Measurements from ENCODE around the gene AZU1.
"Not testable (repeated sequence)": the region's sequence is repeated elsewhere in the genome, so short reads cannot be mapped to it uniquely, and the experiment has no call there.

AZU1 gene

DNA sequence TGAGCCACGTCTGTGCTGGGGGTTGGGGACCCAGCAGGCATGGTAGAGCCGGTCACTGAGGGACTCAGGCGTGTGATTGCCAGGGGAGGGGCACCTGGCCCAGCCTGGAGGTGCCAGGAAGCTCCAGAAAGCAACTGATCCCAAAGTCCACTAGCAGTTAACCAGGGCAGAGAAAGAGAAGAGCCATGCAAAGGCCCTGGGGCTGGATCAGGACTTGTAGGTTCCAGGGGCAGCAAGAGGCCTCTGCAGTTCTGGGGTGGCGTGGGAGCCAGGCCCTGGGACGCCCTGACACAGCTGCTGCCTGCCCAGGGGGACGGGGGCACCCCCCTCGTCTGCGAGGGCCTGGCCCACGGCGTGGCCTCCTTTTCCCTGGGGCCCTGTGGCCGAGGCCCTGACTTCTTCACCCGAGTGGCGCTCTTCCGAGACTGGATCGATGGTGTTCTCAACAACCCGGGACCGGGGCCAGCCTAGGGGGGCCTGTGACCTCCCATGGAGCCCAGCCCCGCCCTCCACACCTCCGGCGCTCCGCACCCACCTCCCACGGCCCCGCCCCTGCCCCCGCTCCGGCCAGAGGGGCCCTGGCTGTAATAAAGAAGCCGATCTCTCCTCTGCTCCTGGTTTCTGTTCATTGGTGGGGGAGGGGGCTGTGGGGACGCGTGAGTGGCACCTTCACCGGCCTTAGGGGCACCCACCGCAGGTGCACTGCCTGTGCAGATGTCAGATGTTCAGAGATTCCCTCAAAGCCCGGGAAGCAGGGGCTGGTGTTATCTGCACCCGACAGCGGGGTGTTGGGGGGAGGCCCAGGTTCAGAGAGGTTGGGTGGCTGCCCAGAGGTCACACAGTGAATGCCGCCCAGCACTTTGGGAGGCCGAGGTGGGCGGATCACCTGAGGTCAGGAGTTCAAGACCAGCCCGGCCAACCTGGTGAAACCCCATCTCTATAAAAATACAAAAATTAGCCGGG, 4.1 kb downstream of the AZU1 start:
- DNase-seq: no peak

DNA sequence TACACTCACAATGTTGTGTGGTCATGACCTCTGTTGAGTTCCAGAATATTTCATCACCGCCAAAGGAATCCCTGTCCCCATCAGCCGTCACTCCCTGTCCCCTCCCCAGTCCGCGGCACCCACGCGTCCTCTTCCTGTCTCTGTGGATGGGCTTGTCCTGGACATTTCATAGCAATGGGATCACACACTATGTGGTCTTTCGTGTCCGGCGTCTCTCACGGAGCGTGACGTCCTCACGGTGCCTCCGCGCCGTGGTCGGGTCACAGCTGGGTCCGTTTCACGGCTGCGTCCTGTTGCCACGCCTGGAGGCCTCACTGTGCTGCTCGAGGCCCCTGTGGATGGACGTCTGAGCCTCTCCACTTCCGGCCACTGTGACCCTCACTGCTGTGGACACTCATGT, 6.6 kb downstream of the AZU1 start:
- no peak for DNase-seq

DNA sequence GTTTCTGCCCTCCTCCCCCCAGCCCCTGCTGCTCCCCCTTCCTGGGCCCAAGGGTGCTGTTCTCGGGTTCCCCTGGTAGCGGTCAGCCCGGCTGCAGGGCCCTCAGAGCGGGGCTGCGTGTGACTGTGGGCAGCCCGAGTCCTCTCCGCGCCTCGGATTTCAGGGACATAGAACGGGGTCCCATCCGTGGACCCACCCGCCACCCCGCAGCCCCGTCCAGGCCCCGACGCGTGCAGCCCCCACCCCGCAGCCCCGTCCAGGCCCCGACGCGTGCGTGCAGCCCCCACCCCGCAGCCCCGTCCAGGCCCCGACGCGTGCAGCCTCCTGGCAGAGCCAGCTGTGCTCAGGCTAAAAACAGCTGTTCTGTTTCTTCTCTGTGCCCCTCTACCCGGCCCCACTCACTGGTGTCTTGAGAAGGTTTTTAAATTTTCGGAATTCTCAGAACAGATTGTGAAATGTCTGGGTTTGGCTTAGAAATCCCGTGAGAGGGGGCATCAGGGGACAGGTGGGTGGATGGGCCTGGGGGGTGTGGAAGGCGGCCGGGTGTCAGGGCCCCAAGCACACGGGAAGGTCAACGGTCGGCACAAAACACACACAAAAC, 7.7 kb downstream of the AZU1 start:
- no peak for DNase-seq

DNA sequence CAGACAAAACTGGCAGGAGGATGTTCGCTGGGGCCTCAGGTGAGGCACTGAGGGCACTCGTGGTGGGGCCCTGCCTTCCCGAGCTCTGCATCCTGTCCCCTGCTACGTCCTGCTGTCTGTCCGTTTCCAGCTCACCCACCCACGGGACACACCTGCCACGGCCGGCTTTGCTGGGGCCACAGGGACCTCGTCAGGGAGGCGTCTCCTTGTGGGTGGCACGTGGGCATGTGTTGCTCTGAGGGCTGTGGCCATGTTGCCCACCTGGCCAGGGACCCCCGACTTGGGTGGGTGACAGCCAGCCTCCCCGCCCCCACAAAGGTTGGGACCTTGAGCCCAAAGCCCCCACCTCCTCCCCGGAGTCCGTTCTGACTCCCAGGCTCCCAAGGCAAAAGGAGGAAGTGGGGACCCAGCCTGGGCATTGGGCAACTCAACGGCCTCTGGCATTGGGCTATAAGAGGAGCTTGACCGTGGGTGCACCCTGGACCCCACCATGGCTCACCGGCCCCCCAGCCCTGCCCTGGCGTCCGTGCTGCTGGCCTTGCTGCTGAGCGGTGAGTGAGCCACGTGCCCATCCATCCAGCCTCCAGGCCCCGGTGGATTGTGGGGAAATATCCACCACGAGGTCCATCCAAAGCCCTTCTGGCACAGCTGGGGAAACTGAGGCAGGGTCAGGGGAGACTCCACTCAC, 13.0 kb downstream of the AZU1 start, which contains the start of gene PRTN3:
Gene PRTN3, plus strand, starts transcription at position 481 of the 688 bp plus-strand sequence. Its CDS starts 10 bp downstream, at position 491.
- peak; percentile 43 to 62 for DNase-seq

DNA sequence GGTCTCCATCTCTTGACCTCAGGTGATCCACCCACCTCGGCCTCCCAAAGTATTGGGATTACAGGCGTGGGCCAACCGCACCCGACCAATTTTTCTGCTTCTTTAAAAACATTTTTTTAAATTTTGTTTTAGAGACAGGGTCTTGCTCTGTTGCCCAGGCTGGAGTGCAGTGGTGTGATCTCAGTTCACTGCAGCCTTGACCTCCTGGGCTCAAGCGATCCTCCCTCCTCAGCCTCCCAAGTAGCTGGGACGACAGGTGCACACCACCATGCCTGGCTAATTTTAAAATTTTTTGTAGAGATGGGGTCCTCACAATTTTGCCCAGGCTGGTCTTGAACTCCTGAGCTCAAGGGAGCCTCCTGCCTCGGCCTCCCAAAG, 15.2 kb downstream of the AZU1 start:
- DNase-seq: not testable (repeated sequence)

DNA sequence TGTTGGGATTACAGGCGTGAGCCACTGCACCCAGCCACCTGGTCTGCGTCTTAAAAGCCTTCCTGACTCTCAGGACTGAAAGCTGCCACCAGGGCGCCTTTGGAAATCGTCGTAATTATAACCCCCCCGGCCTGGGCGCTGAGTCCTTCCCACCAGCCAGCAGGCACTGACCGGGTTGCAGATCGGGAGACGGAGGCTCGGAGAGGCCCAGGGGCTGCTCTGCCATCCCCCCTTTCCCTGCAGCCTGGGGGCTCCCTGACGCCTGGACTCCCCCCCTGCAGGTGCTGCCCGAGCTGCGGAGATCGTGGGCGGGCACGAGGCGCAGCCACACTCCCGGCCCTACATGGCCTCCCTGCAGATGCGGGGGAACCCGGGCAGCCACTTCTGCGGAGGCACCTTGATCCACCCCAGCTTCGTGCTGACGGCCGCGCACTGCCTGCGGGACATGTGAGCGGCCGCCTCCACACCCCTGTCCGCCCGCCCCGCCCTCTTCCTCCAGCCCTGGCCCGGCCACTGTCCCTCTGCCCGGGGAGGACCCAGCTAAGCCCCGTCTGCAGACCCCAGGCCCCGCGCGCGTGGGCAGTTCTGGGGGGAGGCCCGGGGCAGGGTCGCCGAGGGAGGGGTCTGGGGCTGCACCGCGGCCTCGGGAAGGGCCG, 15.7 kb downstream of the AZU1 start:
- DNase-seq: no peak

DNA sequence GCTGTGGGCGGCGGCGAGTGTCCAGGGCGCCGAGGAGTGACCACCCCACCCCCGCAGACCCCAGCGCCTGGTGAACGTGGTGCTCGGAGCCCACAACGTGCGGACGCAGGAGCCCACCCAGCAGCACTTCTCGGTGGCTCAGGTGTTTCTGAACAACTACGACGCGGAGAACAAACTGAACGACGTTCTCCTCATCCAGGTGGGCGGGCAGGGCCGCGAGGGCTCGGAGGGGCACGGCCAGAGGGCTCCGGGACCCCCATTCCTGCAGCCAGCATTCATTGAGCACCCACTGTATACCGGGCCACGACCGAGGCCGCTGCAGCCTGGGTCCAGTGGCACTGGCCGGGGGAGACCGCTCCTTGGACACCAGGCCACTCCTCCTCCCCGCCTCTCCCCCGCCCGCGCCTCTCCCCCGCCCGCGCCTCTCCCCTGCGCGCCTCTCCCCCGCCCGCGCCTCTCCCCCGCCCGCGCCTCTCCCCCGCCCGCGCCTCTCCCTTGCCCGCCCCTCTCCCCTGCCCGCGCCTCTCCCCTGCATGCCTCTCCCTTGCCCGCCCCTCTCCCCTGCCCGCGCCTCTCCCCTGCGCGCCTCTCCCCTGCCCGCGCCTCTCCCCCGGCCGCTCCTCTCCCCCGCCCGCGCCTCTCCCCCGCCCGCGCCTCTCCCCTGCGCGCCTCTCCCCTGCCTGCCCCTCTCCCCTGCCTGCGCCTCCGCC, 16.4 kb downstream of the AZU1 start:
- no peak for DNase-seq

DNA sequence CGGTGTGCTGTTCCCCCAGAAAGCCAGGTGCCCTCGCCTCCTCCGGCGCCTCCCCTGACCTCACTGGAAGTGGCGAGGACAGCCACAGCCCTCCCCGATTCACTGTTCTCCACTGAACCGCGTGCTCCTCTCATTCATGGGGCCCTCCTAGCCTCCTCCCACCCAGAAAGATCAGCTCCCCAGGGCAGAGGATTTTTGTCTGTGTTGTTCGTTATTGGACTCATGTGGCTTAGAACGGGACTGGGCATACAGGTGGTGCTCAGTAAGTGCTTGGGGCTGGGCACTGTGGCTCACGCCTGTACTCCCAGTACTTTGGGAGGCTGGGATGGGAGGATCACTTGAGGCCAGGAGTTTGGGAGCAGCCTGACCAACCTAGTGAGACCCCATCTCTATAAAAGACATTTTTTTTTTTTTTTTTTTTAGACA, 16.9 kb downstream of the AZU1 start:
- DNase-seq: no peak

DNA sequence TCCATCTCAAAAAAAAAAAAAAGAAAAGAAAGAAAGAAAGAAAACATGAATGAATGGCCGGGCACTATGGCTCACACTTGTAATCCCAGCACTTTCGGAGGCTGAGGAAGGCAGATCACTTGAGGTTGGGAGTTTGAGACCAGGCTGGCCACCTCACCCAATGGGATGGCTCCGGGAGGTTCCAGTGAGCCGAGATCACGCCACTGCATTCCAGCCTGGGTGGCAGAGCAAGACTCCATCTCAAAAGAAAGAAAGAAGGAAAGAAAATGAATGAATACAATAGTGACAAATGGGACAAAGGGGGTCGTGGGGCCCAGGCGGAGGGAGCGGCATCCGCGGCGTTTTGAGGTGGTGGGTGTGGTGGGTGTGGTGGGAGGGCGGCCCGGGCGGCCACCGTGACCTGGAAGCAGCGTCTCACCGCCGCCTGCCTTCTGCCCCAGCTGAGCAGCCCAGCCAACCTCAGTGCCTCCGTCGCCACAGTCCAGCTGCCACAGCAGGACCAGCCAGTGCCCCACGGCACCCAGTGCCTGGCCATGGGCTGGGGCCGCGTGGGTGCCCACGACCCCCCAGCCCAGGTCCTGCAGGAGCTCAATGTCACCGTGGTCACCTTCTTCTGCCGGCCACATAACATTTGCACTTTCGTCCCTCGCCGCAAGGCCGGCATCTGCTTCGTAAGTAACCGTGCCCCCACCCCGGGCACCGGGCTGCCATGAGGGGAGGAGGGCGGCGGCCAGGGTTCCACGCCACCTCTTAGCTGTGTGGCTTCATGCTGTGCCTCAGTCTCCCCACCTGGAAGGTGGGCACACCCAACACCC, 18.3 kb downstream of the AZU1 start:
- DNase-seq: no peak

DNA sequence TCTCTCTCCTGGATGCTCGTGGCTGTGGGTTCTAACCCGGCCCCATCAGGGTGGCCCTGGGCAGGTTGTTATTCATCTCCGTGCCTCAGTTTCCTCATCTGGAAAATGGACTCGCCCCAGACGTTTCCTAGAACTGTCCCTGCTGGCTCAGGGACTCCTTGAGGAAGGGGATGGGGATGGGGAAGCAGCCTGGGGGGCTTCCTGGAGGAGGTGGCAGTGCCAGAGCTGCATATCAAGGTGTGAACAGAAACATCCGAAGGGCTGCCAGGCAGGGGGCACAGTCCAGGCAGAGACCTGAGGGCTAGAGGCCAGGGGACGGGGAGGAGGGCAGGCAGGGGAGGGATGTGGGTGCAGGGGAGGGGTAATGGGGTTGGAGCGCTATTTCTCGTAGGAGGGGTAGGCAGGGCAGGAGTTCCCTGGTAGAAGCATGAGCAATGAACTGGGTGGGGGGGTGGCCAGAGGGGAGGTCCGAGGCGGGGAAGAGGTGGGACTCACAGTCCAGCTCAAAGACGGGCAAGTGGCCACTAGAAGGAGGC, 20.8 kb downstream of the AZU1 start:
- no peak for DNase-seq

DNA sequence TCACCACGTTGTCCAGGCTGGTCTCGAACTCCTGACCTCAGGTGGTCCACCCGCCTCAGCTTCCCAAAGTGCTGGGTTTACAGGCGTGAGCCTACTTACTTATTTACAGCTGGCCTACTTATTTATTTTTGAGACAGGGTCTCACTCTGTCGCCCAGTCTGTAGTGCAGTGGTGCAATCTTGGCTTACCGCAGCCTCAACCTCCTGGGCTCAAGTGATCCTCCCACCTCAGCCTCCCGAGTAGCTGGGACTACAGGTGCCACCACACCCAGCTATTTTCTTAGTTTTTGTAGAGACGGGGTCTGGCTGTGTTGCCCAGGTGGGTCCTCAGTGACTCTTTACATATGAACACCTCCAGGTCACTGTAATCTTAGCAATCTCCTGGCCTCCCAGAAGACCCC, 21.6 kb downstream of the AZU1 start:
- DNase-seq: not testable (repeated sequence)

DNA sequence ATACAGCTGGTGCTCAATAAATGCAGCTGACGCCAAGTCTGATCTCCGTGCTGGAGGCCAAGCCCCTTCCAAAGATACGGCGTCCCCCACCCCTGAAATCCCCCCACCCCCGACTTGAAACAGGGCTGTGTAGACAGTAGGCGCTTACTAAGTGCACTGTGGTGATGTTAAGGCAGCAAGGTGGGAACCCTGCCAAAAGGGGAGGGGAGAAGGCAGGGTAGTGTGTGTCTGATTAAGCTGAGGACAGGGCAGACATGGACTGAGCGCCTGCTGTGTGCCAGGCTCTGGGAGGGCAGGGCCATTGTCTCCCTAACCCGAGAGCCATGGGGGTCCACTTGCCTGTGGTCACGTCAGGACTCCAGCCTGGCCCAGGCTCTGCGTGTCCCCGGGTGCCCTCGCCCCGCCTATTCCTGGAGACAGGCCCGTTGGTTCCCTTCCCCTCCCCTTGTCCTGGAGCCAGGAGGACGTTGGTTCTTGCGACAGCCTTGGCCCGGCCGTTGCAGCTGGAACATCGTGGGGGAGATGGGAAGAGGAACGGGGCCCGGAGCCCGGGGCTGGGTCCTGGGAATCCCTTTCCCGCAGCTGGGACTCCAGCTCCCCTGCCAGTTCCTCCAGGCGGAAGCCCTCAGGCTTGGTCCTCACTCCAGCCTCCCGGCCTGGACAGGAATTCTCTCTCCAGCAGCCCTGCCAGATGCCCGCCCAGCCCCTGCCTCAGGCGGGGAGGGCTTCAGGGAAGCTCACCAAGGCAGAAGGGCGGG, 22.8 kb downstream of the AZU1 start:
- DNase-seq: peak; percentile 34 to 36

DNA sequence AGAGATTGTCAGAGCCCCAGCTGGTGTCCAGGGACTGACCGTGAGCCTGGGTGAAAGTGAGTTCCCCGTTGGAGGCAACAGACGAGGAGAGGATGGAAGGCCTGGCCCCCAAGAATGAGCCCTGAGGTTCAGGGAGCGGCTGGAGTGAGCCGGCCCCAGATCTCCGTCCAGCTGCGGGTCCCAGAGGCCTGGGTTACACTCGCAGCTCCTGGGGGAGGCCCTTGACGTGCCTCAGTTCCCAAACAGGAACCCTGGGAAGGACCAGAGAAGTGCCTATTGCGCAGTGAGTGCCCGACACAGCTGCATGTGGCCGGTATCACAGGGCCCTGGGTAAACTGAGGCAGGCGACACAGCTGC, 23.3 kb downstream of the AZU1 start:
- DNase-seq: no peak

DNA sequence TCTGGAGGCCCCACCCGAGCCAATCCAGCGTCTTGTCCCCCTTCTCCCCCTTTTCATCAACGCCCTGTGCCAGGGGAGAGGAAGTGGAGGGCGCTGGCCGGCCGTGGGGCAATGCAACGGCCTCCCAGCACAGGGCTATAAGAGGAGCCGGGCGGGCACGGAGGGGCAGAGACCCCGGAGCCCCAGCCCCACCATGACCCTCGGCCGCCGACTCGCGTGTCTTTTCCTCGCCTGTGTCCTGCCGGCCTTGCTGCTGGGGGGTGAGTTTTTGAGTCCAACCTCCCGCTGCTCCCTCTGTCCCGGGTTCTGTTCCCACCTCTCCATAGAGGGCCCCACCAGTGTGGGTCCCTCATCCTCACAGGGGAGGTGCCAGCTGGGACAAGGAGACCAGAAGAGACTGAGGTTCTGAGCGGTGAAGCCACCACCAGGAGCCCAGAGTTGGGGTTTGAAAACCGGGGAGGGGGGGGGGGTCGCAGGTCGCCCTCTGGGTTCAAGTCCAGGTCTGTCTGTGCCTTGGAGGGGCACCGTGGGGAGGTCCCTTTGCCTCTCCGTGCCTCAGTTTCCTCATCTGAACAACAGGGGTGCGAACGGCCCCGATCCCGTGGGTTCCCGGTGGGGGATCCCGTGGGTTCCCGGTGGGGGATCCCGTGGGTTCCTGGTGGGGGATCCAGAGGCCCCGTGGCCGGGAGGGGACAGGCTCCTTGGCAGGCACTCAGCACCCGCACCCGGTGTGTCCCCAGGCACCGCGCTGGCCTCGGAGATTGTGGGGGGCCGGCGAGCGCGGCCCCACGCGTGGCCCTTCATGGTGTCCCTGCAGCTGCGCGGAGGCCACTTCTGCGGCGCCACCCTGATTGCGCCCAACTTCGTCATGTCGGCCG, 24.7 kb downstream of the AZU1 start, which contains the start of gene ELANE:
Gene ELANE, plus strand, starts transcription at position 168 of the 878 bp plus-strand sequence. Its CDS starts 26 bp downstream, at position 194.
- DNase-seq: no peak

DNA sequence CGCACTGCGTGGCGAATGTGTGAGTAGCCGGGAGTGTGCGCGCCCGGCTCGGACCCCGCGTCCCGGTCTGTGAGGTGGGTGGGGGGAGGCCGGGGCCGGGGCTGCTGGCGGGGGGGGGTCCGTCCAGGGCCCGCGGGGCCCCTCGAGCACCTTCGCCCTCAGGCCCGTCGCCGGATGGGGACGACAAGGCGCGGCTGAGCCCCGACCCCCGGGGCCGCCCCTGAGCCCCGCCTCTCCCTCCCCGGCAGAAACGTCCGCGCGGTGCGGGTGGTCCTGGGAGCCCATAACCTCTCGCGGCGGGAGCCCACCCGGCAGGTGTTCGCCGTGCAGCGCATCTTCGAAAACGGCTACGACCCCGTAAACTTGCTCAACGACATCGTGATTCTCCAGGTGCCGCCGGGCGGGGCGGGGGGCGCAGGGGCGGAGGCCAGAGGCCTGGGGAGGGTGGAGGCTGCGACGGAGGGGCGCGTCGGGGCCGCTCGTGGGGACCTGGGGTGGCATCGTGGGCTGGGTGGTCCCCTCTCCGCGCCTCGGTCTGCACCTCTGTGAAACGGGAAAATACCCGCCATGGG, 25.5 kb downstream of the AZU1 start:
- no peak for DNase-seq

DNA sequence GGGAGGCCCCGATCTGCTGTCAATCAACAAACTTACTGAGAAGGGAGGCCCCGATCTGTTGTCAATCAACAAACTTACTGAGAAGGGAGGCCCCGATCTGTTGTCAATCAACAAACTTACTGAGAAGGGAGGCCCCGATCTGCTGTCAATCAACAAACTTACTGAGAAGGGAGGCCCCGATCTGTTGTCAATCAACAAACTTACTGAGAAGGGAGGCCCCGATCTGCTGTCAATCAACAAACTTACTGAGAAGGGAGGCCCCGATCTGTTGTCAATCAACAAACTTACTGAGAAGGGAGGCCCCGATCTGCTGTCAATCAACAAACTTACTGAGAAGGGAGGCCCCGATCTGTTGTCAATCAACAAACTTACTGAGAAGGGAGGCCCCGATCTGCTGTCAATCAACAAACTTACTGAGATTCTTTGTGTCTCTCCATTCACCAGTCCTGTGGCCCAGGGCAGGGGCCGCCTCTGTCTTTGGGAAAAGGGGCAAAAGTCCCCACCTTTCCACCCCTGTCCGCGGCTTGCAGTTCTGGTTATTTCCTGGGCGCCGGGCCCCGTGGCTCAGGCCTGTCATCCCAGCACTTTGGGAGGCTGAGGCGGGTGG, 26.1 kb downstream of the AZU1 start:
- DNase-seq: not testable (repeated sequence)

DNA sequence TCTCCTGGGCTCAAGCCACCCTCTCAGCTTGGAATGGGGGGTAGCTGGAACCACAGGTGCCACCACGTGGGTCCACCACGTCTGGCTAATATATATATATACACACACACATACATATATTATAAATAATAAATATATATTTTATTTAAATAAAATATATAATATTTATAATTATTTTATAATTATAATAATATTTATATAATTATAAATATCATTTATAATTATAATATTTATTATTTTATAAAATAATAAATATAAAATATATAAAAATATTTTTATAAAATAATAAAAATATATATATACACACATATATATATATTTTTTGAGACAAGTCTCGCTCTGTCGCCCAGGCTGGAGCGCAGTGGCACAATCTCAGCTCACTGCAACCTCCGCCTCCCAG, 26.9 kb downstream of the AZU1 start:
- DNase-seq: no peak

DNA sequence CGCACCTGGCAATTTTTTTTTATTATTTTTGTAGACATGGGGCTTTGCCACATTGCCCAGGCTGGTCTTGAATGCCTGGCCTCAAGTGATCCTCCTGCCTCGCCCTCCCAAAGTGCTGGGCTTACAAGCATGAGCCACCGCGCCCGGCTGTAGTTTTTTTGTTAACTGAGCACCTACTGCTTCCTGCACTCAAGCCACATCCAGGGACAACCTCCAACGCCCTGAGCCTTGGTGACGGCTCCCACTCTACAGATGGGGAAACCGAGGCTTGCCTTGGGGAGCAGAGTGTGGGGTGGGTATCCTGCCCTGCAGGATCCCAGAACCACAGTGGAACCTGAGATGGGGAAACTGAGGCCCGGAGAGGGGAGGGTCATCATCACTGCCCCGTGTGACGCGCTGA, 27.5 kb downstream of the AZU1 start:
- no peak for DNase-seq

Measured in inflammatory macrophage treated with lipopolysaccharide for 1 hour (primary cell).